T-cell (primary cell): ENCODE results near the gene UVRAG. TPM values are rescaled to one million over a fixed set of nuclear protein-coding genes. Genes with fewer than 3 reads are reported as not detected.
"Not testable (repeated sequence)": the region's sequence is repeated elsewhere in the genome, so short reads cannot be mapped to it uniquely, and the experiment has no call there.

ENCODE experiments used
- ATAC-seq, 4 experiments: fragments of 200-7000 bp in 3 of 4; fragments of 150-1000 bp in 1 of 4; cut with Tn5 transposase; replicated peaks in 1 of 4; 1 replicate in 3 of 4; 2 replicates in 1 of 4; pipeline ENCODE4 v1.10.0; 2021; ENCODE audit warnings: moderate library complexity in 3 of 4, mild to moderate bottlenecking in 2 of 4, moderate number of reproducible peaks in 1 of 4
- CTCF ChIA-PET, 2 donors: fragments of 300-600 bp; sonication (Branson Sonifier 250); formaldehyde crosslinking; loops; one replicate each; lab custom pipeline; 2022; ENCODE audit warnings: antibody characterized with exemption in 2 of 2; lab: Charles Lee
- POLR2A ChIA-PET, 2 donors: fragments of 300-600 bp; sonication (Branson Sonifier 250); formaldehyde crosslinking; loops; one replicate each; lab custom pipeline; 2022; ENCODE audit warnings: antibody characterized with exemption in 2 of 2; lab: Charles Lee
- DNase-seq, 35 experiments: peaks; one replicate each; pipeline versions ENCODE4 v3.0.0 to v3.0.0-alpha.2; 2013 to 2023
- H3K27ac ChIP-seq: one replicate; pipeline ENCODE4 v1.5.1; 2013; ENCODE audit warnings: low read length
- H3K27me3 ChIP-seq, 2 experiments: replicated peaks in 1 of 2; 1 replicate in 1 of 2; 2 replicates in 1 of 2; pipeline versions ENCODE4 v1.6.1 to v1.7.0; 2013; ENCODE audit warnings: low read length in 1 of 2, mixed read lengths in 1 of 2; ENCODE audit not compliant: control insufficient read depth in 2 of 2, insufficient read depth in 2 of 2; ENCODE audit errors: extremely low read depth in 1 of 2
- H3K36me3 ChIP-seq, 2 donors: 1 replicate in 1 of 2; 2 replicates in 1 of 2; pipeline versions ENCODE4 v1.6.1 to v1.7.0; 2013; ENCODE audit warnings: low read length in 1 of 2; ENCODE audit not compliant: control insufficient read depth in 2 of 2, insufficient read depth in 1 of 2; ENCODE audit errors: extremely low read depth in 1 of 2
- H3K4me1 ChIP-seq, 2 experiments: 1 replicate in 1 of 2; 2 replicates in 1 of 2; pipeline versions ENCODE4 v1.6.1 to v1.7.0; 2013; ENCODE audit warnings: low read length in 2 of 2, mixed read lengths in 1 of 2; ENCODE audit not compliant: insufficient read depth in 2 of 2, control insufficient read depth in 1 of 2; ENCODE audit errors: extremely low read depth in 1 of 2
- H3K4me3 ChIP-seq, 2 donors: 1 replicate in 1 of 2; 2 replicates in 1 of 2; pipeline versions ENCODE4 v1.5.1 to v1.7.0; 2013; ENCODE audit warnings: mild to moderate bottlenecking in 2 of 2, low read length in 1 of 2, moderate library complexity in 1 of 2; ENCODE audit not compliant: control insufficient read depth in 1 of 2; ENCODE audit errors: extremely low read depth in 1 of 2
- H3K9me3 ChIP-seq: 2 replicates; pipeline ENCODE4 v1.7.0; 2013
- H3K27ac Mint-ChIP-seq, 2 donors: one replicate each; pipeline ENCODE4 v1.8.0; 2020 to 2021; ENCODE audit warnings: mild to moderate bottlenecking in 2 of 2, mixed read lengths in 2 of 2
- H3K27me3 Mint-ChIP-seq, 2 donors: one replicate each; pipeline ENCODE4 v1.8.0; 2021 to 2022; ENCODE audit warnings: mixed read lengths in 2 of 2
- H3K36me3 Mint-ChIP-seq: one replicate; pipeline ENCODE4 v1.8.0; 2021; ENCODE audit warnings: mixed read lengths
- H3K4me1 Mint-ChIP-seq, 3 donors: one replicate each; pipeline ENCODE4 v1.8.0; 2020 to 2022; ENCODE audit warnings: mixed read lengths in 3 of 3, mild to moderate bottlenecking in 1 of 3
- H3K4me3 Mint-ChIP-seq, 3 donors: one replicate each; pipeline ENCODE4 v1.8.0; 2020 to 2022; ENCODE audit warnings: mild to moderate bottlenecking in 3 of 3, mixed read lengths in 3 of 3, moderate library complexity in 3 of 3
- H3K9me3 Mint-ChIP-seq, 3 donors: one replicate each; pipeline ENCODE4 v1.8.0; 2020 to 2022; ENCODE audit warnings: mixed read lengths in 3 of 3
- WGBS: methylation state at CpG from one replicate; pipeline ENCODE4 v1.1.5; 2013; ENCODE audit warnings: missing lambda C conversion rate; ENCODE audit not compliant: insufficient coverage; 5-methylcytosine and 5-hydroxymethylcytosine counted together
- total RNA-seq, 35 experiments: library from RNA in 6 of 35; stranded (reverse) in 6 of 35; fragments of 120-200 nt in 1 of 35; gene quantifications; one replicate each; pipeline versions ENCODE4 v1.2.1 to v1.2.4 and lab custom pipeline; 2013 to 2026

The UVRAG gene
- total RNA-seq, 5 donors from 2014 or later (not counting 1 experiment from before 2014, with no cell fraction given): 22.4 to 32.8 (median 27.6) TPM

GRCh38 chr11:75872887-75873416, 57.9 kb downstream of the UVRAG start:
- Mint-ChIP-seq H3K36me3 (peaks cover 4% of the 10 kb centered on the region), H3K4me1 (peaks cover 11 to 26% (median 20%) of the 10 kb centered on the region in 3 donors), H3K9me3 (no peaks in the 10 kb centered on the region), H3K4me3 (no peak overlapping the region), H3K27ac (no peak overlapping the region), H3K27me3 (no peaks in the 10 kb centered on the region)
- Histone ChIP-seq H3K4me1 (no peaks in the 10 kb centered on the region), H3K27me3 (no peaks in the 10 kb centered on the region), H3K9me3 (no peaks in the 10 kb centered on the region), H3K4me3 (no peak overlapping the region), H3K27ac (no peak overlapping the region), H3K36me3 (no peaks in the 10 kb centered on the region)
- ChIA-PET CTCF (interaction anchor here in 1 of 2 donors (0.6 kb wide), 1 partner anchor 68 kb away, joined by 4 read pairs; no protein-coding TSS in a partner anchor), POLR2A (no interaction called here)
- ATAC-seq (no peak), DNase-seq (no peak)
- 0% methylated on average over 1 of the region's 5 CpGs for WGBS

DNA sequence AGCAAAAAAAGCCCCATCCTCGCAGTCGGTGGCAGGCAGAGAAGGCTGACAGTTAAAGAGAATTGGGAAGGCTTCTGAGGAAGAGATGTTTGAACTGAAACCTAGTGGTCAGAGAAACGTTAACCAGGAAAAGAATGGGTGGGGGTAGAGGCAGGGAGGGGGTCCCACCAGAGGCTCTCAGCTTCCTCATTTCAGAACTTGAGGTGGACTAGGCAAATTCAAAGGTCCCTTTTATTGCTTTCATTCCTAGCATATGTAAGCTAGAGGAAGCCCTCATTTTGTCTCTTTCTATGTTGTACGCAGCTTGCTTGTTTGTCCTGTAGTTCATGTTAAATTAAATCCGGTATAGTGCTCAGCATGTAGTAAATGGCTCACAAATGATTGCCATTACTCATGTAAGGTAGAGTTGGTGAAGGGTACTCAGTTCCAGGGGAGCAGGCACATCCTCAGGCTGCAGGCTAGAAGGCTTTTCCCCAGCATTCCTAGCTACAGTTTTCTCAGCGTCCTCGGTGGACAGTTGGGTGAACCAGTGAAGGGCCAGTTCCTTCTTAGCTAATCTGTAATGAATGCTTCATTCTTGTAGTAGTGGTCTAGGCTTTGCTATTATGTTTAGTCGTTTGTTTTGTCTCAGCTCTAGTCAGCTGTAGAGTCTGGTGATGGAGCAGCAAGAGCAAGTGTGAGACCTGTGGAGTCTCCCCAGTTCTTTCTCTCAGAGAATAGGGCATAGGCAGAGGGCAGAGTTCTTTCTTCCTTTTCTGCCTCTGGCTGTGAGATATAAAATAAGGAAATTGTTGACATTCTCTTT, 58.6 kb downstream of the UVRAG start:
- ChIA-PET POLR2A (no interaction called here), CTCF (interaction anchor here in 1 of 2 donors (0.6 kb wide), 1 partner anchor 69 kb away, joined by 4 read pairs; no protein-coding TSS in a partner anchor)
- Mint-ChIP-seq H3K4me3 (no peak overlapping the region), H3K36me3 (peaks cover 4% of the 10 kb centered on the region), H3K27me3 (no peaks in the 10 kb centered on the region), H3K4me1 (peaks cover 11 to 26% (median 19%) of the 10 kb centered on the region in 3 donors), H3K27ac (peak overlapping the region in 1 of 2 donors; percentile 56), H3K9me3 (no peaks in the 10 kb centered on the region)
- no peaks in the 10 kb centered on the region for H3K9me3 ChIP-seq
- no peak overlapping the region for H3K4me3 ChIP-seq
- H3K27me3 ChIP-seq: no peaks in the 10 kb centered on the region
- no peaks in the 10 kb centered on the region for H3K4me1 ChIP-seq
- ATAC-seq (no peak), DNase-seq (no peak)
- H3K36me3 ChIP-seq: no peaks in the 10 kb centered on the region
- 67% methylated on average over 7 of the region's 8 CpGs for WGBS
- H3K27ac ChIP-seq: no peak overlapping the region

DNA sequence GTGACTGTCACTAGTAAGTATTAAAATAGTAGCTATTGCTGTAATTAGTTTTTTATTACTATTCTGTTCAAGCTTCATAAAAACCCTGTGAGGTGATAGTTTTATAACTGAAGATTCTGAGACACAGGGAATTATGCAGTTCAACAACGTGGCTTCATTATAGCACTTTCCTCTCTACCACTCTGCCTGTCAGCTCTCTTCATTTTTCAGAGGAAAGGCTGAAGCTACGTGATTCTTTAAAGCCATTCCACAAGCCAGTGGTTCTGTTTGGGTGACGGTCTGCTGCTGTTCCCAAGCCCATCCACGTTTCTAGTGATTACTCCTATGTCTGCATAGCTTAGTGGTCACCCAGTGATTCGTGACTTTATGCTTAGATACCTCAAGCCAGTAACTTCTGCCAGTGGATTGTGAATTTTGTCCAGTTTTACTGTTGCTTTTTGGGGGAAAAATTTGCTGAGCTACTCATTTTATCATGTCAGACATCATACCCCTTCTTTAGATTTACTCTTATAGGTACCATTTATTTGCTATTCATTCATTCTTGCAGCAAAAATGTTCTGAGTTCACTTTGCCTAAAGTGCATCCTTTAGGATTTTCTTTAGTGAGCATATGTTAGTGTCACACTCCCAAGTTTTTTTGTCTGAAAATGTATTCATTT, 59.8 kb downstream of the UVRAG start:
- H3K27me3 ChIP-seq: no peaks in the 10 kb centered on the region
- POLR2A ChIA-PET: no interaction called here
- H3K4me1 Mint-ChIP-seq: peaks cover 15 to 26% (median 21%) of the 10 kb centered on the region in 3 donors
- no peak overlapping the region for H3K4me3 ChIP-seq
- no peaks in the 10 kb centered on the region for H3K9me3 Mint-ChIP-seq
- H3K9me3 ChIP-seq: no peaks in the 10 kb centered on the region
- no peaks in the 10 kb centered on the region for H3K4me1 ChIP-seq
- 72% methylated on average over 2 of the region's 5 CpGs for WGBS
- H3K4me3 Mint-ChIP-seq: no peak overlapping the region
- H3K36me3 ChIP-seq: peaks cover 0 to 3% of the 10 kb centered on the region in 2 donors
- CTCF ChIA-PET: no interaction called here
- DNase-seq (no peak), ATAC-seq (no peak)
- no peak overlapping the region for H3K27ac ChIP-seq
- peaks cover 9% of the 10 kb centered on the region for H3K36me3 Mint-ChIP-seq
- H3K27ac Mint-ChIP-seq: no peak overlapping the region
- no peaks in the 10 kb centered on the region for H3K27me3 Mint-ChIP-seq

- CTCF ChIA-PET, H3K4me1 ChIP-seq, H3K27ac ChIP-seq, H3K9me3 ChIP-seq, H3K27me3 ChIP-seq, DNase-seq, POLR2A ChIA-PET, H3K4me3 ChIP-seq, H3K4me3 Mint-ChIP-seq, H3K27me3 Mint-ChIP-seq, H3K9me3 Mint-ChIP-seq, ATAC-seq, H3K27ac Mint-ChIP-seq: not testable (repeated sequence)
- peaks cover 18% of the 10 kb centered on the region for H3K36me3 Mint-ChIP-seq
- peaks cover 18 to 26% (median 21%) of the 10 kb centered on the region in 3 donors for H3K4me1 Mint-ChIP-seq
- H3K36me3 ChIP-seq: peaks cover 13 to 16% of the 10 kb centered on the region in 2 donors
- WGBS: no CpG with 5 or more reads among the region's 27 CpGs
Observed at GRCh38 chr11:75877327-75877726, 62.3 kb downstream of the UVRAG start.

GRCh38 chr11:75877931-75878330, 62.9 kb downstream of the UVRAG start:
- H3K4me3 Mint-ChIP-seq, H3K9me3 Mint-ChIP-seq, H3K4me3 ChIP-seq, CTCF ChIA-PET, DNase-seq, ATAC-seq, H3K27ac Mint-ChIP-seq, POLR2A ChIA-PET, H3K27ac ChIP-seq, H3K9me3 ChIP-seq, H3K27me3 Mint-ChIP-seq, H3K27me3 ChIP-seq, H3K4me1 ChIP-seq: not testable (repeated sequence)
- WGBS: 100% methylated on average over 4 of the region's 33 CpGs
- peaks cover 15 to 22% (median 19%) of the 10 kb centered on the region in 3 donors for H3K4me1 Mint-ChIP-seq
- peaks cover 15 to 16% of the 10 kb centered on the region in 2 donors for H3K36me3 ChIP-seq
- H3K36me3 Mint-ChIP-seq: peaks cover 19% of the 10 kb centered on the region

DNA sequence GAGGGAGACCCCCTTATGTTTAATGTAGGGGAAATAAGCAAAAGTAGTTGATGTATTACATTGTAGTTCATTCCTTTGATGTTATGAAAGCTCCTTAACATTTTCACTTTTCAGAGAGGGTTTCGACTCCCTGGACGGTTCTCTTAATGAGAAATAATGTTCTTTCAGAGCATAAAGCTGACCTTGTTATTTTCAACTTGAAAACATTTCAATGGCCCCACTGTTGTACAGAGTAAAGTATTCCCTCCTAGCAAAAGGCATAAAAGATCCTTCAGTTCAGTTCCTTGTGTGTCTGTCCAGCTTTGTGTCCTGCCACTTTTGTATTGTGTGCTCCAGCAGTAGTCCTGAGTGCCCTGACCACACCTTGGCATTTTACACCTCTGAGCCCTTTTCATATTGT, 63.9 kb downstream of the UVRAG start:
- no peaks in the 10 kb centered on the region for H3K9me3 ChIP-seq
- H3K27ac Mint-ChIP-seq: no peak overlapping the region
- no peaks in the 10 kb centered on the region for H3K4me1 ChIP-seq
- ChIA-PET POLR2A (no interaction called here), CTCF (no interaction called here)
- no peak overlapping the region for H3K27ac ChIP-seq
- no peak overlapping the region for H3K4me3 Mint-ChIP-seq
- H3K4me1 Mint-ChIP-seq: peaks cover 8 to 13% (median 10%) of the 10 kb centered on the region in 3 donors
- H3K36me3 ChIP-seq: peaks cover 15 to 16% of the 10 kb centered on the region in 2 donors
- DNase-seq (no peak), ATAC-seq (no peak)
- H3K9me3 Mint-ChIP-seq: no peaks in the 10 kb centered on the region
- no peak overlapping the region for H3K4me3 ChIP-seq
- WGBS: no CpG with 5 or more reads among the region's 2 CpGs
- peaks cover 17% of the 10 kb centered on the region for H3K36me3 Mint-ChIP-seq
- no peaks in the 10 kb centered on the region for H3K27me3 Mint-ChIP-seq
- H3K27me3 ChIP-seq: no peaks in the 10 kb centered on the region
